ENCODE data around the gene TMPRSS3.
A peak's percentile ranks its signal among the peaks of the same experiment; 100 is the strongest.

The TMPRSS3 gene

GRCh38 chr21:42367367-42368165 is 28.3 kb downstream of the TMPRSS3 start:
- no peak for DNase-seq

GRCh38 chr21:42366292-42367010 is 29.4 kb downstream of the TMPRSS3 start, which contains the start of gene TFF1:
Gene TFF1, minus strand, starts transcription at chr21:42366535. Its CDS starts 40 bp downstream, at chr21:42366495.
- DNase-seq, result no peak

GRCh38 chr21:42365770-42366169 is 30.1 kb downstream of the TMPRSS3 start:
- no peak for DNase-seq

GRCh38 chr21:42364304-42364865 is 31.5 kb downstream of the TMPRSS3 start:
- DNase-seq, result peak; percentile 73

GRCh38 chr21:42363312-42363711 is 32.5 kb downstream of the TMPRSS3 start:
- no peak for DNase-seq

- no peak for DNase-seq
Observed at GRCh38 chr21:42362700-42363099, 33.2 kb downstream of the TMPRSS3 start.

- no peak for DNase-seq
Observed at GRCh38 chr21:42362198-42362597, 33.7 kb downstream of the TMPRSS3 start.

GRCh38 chr21:42361286-42361685 is 34.6 kb downstream of the TMPRSS3 start:
- no peak for DNase-seq

- no peak for DNase-seq
Observed at GRCh38 chr21:42360317-42360716, 35.5 kb downstream of the TMPRSS3 start.

- no peak for DNase-seq
Observed at GRCh38 chr21:42358937-42359336, 36.9 kb downstream of the TMPRSS3 start.

- DNase-seq, result no peak
Observed at GRCh38 chr21:42358261-42358660, 37.6 kb downstream of the TMPRSS3 start.

GRCh38 chr21:42357307-42357706 is 38.5 kb downstream of the TMPRSS3 start:
- no peak for DNase-seq

- no peak for DNase-seq
Observed at GRCh38 chr21:42356650-42357049, 39.2 kb downstream of the TMPRSS3 start.

GRCh38 chr21:42356046-42356445 is 39.8 kb downstream of the TMPRSS3 start:
- no peak for DNase-seq

- DNase-seq, result no peak
Observed at GRCh38 chr21:42353623-42354022, 42.2 kb downstream of the TMPRSS3 start.

GRCh38 chr21:42352441-42353095 is 43.3 kb downstream of the TMPRSS3 start:
- DNase-seq, result no peak

GRCh38 chr21:42351626-42352440 is 44.0 kb downstream of the TMPRSS3 start:
- DNase-seq, result no peak

GRCh38 chr21:42350927-42351426 is 44.9 kb downstream of the TMPRSS3 start, which contains the start of gene TFF2:
Gene TFF2, minus strand, starts transcription at chr21:42350994. Its CDS starts 37 bp downstream, at chr21:42350957.
- no peak for DNase-seq

- DNase-seq, result no peak
Observed at GRCh38 chr21:42350318-42350910, 45.4 kb downstream of the TMPRSS3 start.

- no peak for DNase-seq
Observed at GRCh38 chr21:42349420-42350317, 46.2 kb downstream of the TMPRSS3 start.

GRCh38 chr21:42348762-42349161 is 47.1 kb downstream of the TMPRSS3 start:
- DNase-seq, result no peak
